Stomach smooth muscle (tissue), 2 donors: ENCODE measurements around the gene CYTL1.

Experiments used
- H3K27ac ChIP-seq: one replicate; pipeline ENCODE4 v1.7.0; 2013; ENCODE audit warnings: mild to moderate bottlenecking, low read length, inconsistent platforms
- H3K27me3 ChIP-seq, 2 donors: one replicate each; pipeline ENCODE4 v1.7.0; 2013; ENCODE audit warnings: low read length in 2 of 2; ENCODE audit not compliant: insufficient read depth in 2 of 2, control insufficient read depth in 1 of 2
- H3K36me3 ChIP-seq, 2 donors: one replicate each; pipeline ENCODE4 v1.7.0; 2013; ENCODE audit warnings: low read length in 2 of 2; ENCODE audit not compliant: control insufficient read depth in 2 of 2, insufficient read depth in 2 of 2
- H3K4me1 ChIP-seq: one replicate; pipeline ENCODE4 v1.7.0; 2013; ENCODE audit warnings: low read length; ENCODE audit not compliant: control insufficient read depth, insufficient read depth
- H3K4me3 ChIP-seq, 2 donors: one replicate each; pipeline ENCODE4 v1.7.0; 2013; ENCODE audit warnings: low read length in 2 of 2
- H3K9ac ChIP-seq, 2 donors: one replicate each; pipeline ENCODE4 v1.7.0; 2013; ENCODE audit warnings: low read length in 2 of 2, mild to moderate bottlenecking in 1 of 2
- H3K9me3 ChIP-seq, 2 donors: one replicate each; pipeline ENCODE4 v1.7.0; 2013; ENCODE audit warnings: low read length in 2 of 2; ENCODE audit not compliant: control insufficient read depth in 2 of 2
- donor health status: healthy.
- donor health status: Pancreatic carcinoma.

CYTL1 gene

GRCh38 chr4:5048721-5049120 is 29.5 kb upstream of the CYTL1 start:
- no peaks in the 10 kb centered on the region for H3K36me3 ChIP-seq
- H3K4me3 ChIP-seq, result no peak overlapping the region
- H3K27me3 ChIP-seq, result peaks cover 0 to under 1% of the 10 kb centered on the region in 2 donors
- no peaks in the 10 kb centered on the region for H3K9me3 ChIP-seq
- H3K9ac ChIP-seq, result no peak overlapping the region
- peaks cover 20% of the 10 kb centered on the region for H3K4me1 ChIP-seq
- H3K27ac ChIP-seq, result no peak overlapping the region

- Histone ChIP-seq H3K4me1 (peaks cover 1% of the 10 kb centered on the region), H3K27me3 (peaks cover 0 to 4% of the 10 kb centered on the region in 2 donors), H3K4me3 (no peak overlapping the region), H3K9ac (no peak overlapping the region), H3K27ac (no peak overlapping the region), H3K36me3 (no peaks in the 10 kb centered on the region), H3K9me3 (no peaks in the 10 kb centered on the region)
These were observed 25.8 kb upstream of the CYTL1 start for GRCh38 chr4:5045097-5045496.

- Histone ChIP-seq H3K9me3 (no peaks in the 10 kb centered on the region), H3K4me3 (no peak overlapping the region), H3K27ac (no peak overlapping the region)
These were observed 25.1 kb upstream of the CYTL1 start for GRCh38 chr4:5044341-5044740.

GRCh38 chr4:5043579-5043978 is 24.3 kb upstream of the CYTL1 start:
- no peaks in the 10 kb centered on the region for H3K9me3 ChIP-seq
- no peak overlapping the region for H3K27ac ChIP-seq
- H3K27me3 ChIP-seq, result peaks cover 0 to 4% of the 10 kb centered on the region in 2 donors
- H3K9ac ChIP-seq, result no peak overlapping the region
- H3K4me3 ChIP-seq, result no peak overlapping the region
- no peaks in the 10 kb centered on the region for H3K36me3 ChIP-seq
- no peaks in the 10 kb centered on the region for H3K4me1 ChIP-seq

More at GRCh38 chr4:5044341-5044740, 25.1 kb upstream of the CYTL1 start:
- H3K9ac ChIP-seq, result no peak overlapping the region
- no peaks in the 10 kb centered on the region for H3K36me3 ChIP-seq
- peaks cover 0 to 4% of the 10 kb centered on the region in 2 donors for H3K27me3 ChIP-seq
- no peaks in the 10 kb centered on the region for H3K4me1 ChIP-seq

GRCh38 chr4:5041699-5042098 is 22.4 kb upstream of the CYTL1 start:
- Histone ChIP-seq H3K36me3 (no peaks in the 10 kb centered on the region), H3K4me3 (no peak overlapping the region), H3K9ac (no peak overlapping the region), H3K9me3 (no peaks in the 10 kb centered on the region), H3K27me3 (peaks cover 0 to 4% of the 10 kb centered on the region in 2 donors), H3K27ac (no peak overlapping the region), H3K4me1 (peaks cover 6% of the 10 kb centered on the region)

- Histone ChIP-seq H3K27me3 (peaks cover 0 to 4% of the 10 kb centered on the region in 2 donors), H3K9ac (no peak overlapping the region), H3K4me1 (peaks cover 10% of the 10 kb centered on the region), H3K9me3 (no peaks in the 10 kb centered on the region), H3K4me3 (no peak overlapping the region), H3K27ac (no peak overlapping the region), H3K36me3 (no peaks in the 10 kb centered on the region)
These were observed 21.8 kb upstream of the CYTL1 start for GRCh38 chr4:5040856-5041620.

GRCh38 chr4:5039800-5040199 is 20.5 kb upstream of the CYTL1 start:
- peaks cover 0 to 4% of the 10 kb centered on the region in 2 donors for H3K27me3 ChIP-seq
- H3K36me3 ChIP-seq, result no peaks in the 10 kb centered on the region
- no peak overlapping the region for H3K27ac ChIP-seq
- no peaks in the 10 kb centered on the region for H3K9me3 ChIP-seq
- H3K4me1 ChIP-seq, result peaks cover 13% of the 10 kb centered on the region
- H3K4me3 ChIP-seq, result no peak overlapping the region
- H3K9ac ChIP-seq, result no peak overlapping the region

GRCh38 chr4:5037553-5038551 is 18.6 kb upstream of the CYTL1 start:
- Histone ChIP-seq H3K4me3 (no peak overlapping the region), H3K27me3 (no peaks in the 10 kb centered on the region), H3K9ac (no peak overlapping the region), H3K9me3 (no peaks in the 10 kb centered on the region), H3K4me1 (peaks cover 29% of the 10 kb centered on the region), H3K27ac (no peak overlapping the region), H3K36me3 (no peaks in the 10 kb centered on the region)

- Histone ChIP-seq H3K4me3 (no peak overlapping the region), H3K9ac (no peak overlapping the region), H3K4me1 (peaks cover 29% of the 10 kb centered on the region), H3K27ac (no peak overlapping the region), H3K27me3 (no peaks in the 10 kb centered on the region), H3K9me3 (no peaks in the 10 kb centered on the region), H3K36me3 (no peaks in the 10 kb centered on the region)
These were observed 17.0 kb upstream of the CYTL1 start for GRCh38 chr4:5036239-5036638.

GRCh38 chr4:5034206-5034605 is 14.9 kb upstream of the CYTL1 start:
- Histone ChIP-seq H3K27ac (peak overlapping the region; percentile 49), H3K9me3 (no peaks in the 10 kb centered on the region), H3K9ac (no peak overlapping the region), H3K4me3 (peak overlapping the region in 1 of 2 donors; percentile 15), H3K4me1 (peaks cover 29% of the 10 kb centered on the region), H3K36me3 (no peaks in the 10 kb centered on the region), H3K27me3 (no peaks in the 10 kb centered on the region)
